LNCaP clone FGC (cell line): ENCODE measurements around the gene RFPL1.
"Not testable (repeated sequence)": the region's sequence is repeated elsewhere in the genome, so short reads cannot be mapped to it uniquely, and the experiment has no call there.

Source experiments
- DNase-seq: peaks from one replicate; pipeline ENCODE4 v3.0.0-alpha.2; 2011; ENCODE audit warnings: low read depth
- H3K4me3 ChIP-seq: 2 replicates; pipeline ENCODE4 v1.5.1; 2011; ENCODE audit warnings: mild to moderate bottlenecking, low read depth, low read length, control low read depth
- CTCF ChIP-seq: IDR thresholded peaks from 2 replicates; pipeline ENCODE4 v1.5.1; 2012; ENCODE audit warnings: mild to moderate bottlenecking; ENCODE audit not compliant: control insufficient read depth, insufficient read depth; ENCODE audit errors: extremely low read depth

The RFPL1 gene

GRCh38 chr22:29397791-29398190, 40.6 kb upstream of the RFPL1 start:
- H3K4me3 ChIP-seq: no peak overlapping the region
- no peak for DNase-seq
- no peak for TF ChIP-seq CTCF

DNA sequence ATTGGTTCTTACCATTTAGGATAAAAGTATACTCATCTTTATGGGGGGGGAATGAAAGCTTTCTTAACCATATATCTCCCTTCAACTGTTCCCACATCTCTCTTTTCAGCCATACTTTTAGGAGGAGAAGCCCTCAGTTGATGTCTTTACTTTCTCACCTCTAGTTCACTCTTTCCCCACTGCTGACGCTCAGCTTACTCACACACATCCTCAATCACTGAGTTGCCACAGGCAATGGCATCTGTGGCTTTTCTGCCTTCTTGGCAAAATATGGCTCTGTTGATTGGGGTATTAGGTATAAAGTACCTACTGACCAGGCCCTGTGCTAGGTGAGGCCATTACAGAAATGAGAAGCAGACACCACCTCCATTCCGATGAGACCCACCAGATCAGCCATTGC, 37.8 kb upstream of the RFPL1 start:
- no peak for DNase-seq
- TF ChIP-seq CTCF: no peak

DNA sequence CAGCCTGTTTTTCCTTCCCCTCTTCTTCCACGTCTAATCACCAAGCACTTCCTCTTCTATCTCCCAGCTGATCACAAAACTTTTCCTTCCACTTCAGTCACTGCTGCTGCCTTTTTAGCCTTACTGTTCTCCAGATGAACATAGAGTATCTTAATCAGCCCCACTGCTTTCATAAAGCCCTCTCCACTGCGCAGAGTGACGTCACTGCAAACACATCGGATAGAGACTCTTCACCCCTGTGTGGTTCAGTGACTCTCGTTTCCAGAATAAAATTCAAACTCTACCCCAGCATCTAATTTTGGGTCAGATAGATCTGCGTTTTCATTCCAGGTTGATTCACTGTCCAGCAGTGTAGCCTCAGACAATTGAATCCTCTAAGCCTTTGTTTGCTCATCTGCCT, 36.8 kb upstream of the RFPL1 start:
- DNase-seq, H3K4me3 ChIP-seq: not testable (repeated sequence)

More for the DNA sequence above, 37.8 kb upstream of the RFPL1 start:
- no peak overlapping the region for H3K4me3 ChIP-seq

DNA sequence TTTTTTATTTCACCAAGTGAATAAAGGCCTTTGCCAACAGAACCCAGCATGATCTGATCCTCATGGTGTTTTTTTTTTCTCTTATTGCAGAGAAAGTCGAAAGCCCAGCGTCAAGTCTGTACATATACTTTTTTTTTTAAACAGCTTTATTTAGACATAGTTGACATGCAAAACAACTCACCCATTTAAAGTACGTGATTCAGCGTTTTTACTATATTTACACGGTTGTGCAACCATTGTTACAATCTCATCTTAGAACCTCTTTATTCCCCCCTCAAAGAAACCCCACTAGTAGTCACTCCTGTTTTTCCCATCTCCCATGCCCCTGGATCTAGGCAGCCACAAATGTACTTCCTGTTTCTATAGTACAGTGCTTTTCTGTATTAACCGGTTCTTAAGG, 29.4 kb upstream of the RFPL1 start:
- no peak overlapping the region for H3K4me3 ChIP-seq
- no peak for TF ChIP-seq CTCF
- no peak for DNase-seq

DNA sequence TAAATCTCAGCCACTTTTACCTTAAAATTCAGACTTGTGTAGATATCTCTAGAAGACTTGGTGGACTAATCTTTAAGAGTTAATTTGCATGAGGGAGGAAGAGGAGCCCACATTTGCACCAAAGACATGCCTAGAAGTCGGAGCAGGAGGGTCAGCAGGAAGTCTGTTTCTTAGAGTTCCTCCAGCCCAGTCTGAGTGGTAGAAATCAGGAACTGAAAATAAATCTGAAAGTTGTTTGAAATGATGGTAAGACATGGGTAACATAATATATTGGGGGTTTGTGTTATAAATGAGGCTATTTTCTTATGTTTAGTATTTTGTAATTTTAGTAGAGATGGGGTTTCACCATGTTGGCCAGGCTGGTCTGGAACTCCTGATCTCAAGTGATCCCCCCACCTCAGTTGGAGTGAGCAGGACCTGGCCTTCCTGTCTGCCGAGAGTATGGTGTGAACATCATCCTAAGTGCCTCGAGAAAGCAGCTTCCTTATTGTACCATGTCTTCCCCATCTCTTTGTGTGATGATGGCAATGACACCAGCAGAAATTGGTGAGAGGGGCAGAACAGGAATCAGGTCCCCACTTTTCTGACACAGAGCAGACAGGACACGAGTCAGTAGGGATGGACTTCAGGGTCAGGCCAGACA, 26.7 kb upstream of the RFPL1 start:
- DNase-seq, H3K4me3 ChIP-seq: not testable (repeated sequence)

- DNase-seq, H3K4me3 ChIP-seq: not testable (repeated sequence)
- peak; percentile 45 for TF ChIP-seq CTCF
Observed at GRCh38 chr22:29412772-29413171, 25.6 kb upstream of the RFPL1 start.

DNA sequence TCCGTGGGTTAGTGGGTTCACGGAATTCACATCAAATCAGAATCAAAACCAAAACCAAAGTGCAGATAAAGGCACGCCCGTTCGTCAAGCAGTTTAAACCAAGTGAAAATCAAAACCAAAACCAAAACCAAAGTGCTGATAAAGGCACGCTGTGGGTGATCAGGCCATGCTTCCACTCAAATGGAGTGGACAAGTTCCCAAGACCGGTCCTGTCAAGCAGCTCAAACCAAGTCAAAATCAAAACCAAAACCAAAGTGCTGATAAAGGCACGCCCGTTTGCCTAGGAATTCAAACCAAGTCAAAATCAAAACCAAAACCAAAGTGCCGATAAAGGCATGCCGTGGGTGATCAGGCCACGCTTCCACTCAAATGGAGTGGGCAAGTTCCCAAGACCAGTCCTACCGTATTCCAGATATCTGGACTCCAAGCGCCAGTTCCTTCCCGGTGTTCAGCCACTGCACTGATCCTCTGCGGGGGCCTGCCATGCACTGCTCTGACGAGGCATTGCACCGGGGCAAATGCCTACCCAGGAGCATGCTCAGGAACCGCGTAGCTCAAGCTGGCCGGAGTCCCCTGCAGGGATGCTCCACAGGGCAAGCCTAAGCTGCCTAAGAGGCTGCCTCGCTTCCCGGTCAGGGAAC, 23.3 kb upstream of the RFPL1 start:
- H3K4me3 ChIP-seq, DNase-seq: not testable (repeated sequence)

DNA sequence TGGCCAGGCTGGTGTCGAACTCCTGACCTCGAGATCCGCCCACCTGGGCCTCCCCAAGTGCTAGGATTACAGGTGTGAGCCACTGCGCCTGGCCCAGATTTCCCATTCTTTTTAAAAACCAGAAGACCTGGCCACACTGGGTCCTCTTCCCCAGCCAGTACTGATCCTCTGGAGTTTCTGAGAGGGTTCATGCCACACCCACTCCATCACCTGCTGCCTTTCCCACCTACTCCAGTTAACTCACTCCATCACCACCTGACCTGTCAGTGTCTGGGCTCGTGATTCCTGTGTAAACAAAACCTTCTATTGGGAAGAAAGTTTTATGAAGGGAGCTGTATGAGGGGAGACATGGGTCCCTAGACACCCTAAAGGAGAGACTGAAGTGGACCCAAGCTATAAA, 19.7 kb upstream of the RFPL1 start:
- not testable (repeated sequence) for DNase-seq, H3K4me3 ChIP-seq

DNA sequence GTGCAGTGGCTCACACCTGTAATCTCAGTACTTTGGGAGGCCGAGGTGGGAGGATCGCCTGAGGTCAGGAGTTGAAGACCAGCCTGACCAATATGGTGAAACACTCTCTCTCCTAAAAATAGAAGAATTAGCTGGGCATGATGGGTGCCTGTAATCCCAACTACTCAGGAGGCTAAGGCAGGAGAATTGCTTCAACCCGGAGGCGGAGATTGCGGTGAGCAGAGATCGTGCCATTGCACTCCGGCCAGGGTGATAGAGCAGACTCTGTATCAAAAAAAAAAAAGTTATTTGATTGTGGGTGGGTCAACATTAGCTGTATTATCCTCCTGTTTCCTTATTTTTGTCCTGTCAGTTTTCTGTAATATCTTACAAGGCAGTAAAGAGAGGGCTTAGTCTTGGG, 11.9 kb upstream of the RFPL1 start:
- no peak overlapping the region for H3K4me3 ChIP-seq
- DNase-seq: no peak
- TF ChIP-seq CTCF: no peak
